DMS114 treated with DMSO at 0.1 percent for 48 hours (cell line): ENCODE results near the gene EXOC6B.
"Not testable (repeated sequence)": the region's sequence is repeated elsewhere in the genome, so short reads cannot be mapped to it uniquely, and the experiment has no call there.

ENCODE experiments used
- DNase-seq: peaks from one replicate; lab custom pipeline; 2025; ENCODE audit not compliant: unreplicated experiment; lab: John Stamatoyannopoulos, UW

EXOC6B gene

DNA sequence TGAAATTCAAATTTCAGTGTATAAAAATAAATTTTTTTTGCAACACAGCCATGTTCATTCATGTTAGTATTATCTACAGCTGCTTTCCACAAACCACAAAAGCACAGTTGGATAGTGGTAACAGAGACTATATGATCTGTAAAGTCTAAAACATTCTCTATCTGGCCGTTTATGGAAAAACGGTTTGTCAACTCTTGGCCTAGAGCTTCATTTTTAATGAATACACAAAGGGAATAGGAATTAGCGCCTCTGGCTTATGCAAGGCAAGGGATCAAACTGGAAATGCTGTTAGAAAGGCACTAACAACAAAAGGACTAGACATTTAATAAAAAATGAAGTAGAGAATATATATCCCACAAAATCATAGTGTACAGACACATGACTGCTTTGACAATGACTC is 211.9 kb downstream of the EXOC6B start:
- no peak for DNase-seq

DNA sequence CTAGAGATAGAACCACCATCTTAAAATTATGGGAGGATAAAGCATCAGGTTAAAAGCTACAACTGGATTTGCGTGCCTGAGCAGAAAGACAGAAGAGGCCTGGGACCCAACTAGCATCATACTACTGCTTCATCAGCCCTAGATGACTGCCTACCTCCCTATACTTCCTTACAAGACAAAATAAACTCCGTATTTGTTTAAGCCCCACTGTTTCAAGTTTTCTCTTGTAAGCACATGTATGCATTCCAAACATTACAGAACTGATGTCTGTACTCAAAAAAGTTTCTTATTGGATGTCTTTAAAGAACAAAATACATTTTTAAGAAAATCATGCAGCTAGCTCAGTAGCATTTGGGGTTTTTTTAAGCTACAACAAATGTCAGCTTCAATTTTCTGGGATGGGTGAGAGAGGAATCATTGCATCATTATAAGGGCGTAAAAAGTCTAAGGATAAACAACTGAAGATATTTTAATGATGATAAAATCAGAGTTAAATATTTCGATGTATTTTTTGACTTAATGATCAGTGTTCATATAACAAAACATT is 213.1 kb downstream of the EXOC6B start:
- no peak for DNase-seq

DNA sequence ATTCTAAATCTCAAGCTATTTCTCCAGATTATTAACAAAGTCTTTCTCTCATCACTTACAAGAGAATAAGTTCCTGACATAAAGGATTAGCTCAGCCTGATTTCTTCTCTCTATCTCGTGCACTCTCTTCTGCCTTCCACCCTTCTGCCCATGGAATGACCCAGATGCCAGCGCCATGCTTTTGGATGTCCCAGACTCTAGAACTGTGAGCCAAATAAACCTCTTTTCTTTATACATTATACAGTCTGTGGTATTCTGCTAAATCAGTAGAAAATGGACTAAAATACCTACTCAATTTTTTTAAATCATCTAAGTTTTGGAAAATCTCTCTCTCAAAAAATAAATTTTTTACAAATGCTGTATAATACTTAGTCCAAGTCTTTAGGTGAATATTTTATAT is 218.6 kb downstream of the EXOC6B start:
- no peak for DNase-seq

DNA sequence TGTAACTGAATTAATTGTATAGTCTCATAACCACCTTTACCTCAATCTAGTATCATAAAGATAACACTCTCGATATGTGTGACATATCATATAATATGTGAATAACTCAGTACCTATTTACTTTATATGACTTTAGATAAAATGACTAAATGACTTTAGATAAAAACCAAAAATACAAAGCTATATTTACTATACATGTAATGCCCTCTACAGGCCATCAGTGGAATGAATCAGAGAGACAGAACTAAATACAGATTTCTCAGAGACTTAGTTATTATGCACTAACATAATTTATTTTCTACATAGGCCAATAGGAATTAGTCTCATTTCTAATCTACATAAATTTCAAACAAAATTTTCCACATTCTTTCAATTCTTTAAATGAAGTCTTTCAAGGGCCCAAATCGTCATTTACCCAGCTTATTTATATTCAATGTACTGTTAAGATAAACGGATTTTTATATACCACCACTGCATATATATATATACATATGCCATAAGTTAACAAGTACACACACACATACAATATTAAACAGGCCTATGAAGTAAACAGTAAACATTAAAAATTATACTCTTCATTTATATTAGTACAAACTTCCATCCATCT is 219.9 kb downstream of the EXOC6B start:
- DNase-seq = peak; percentile 16

DNA sequence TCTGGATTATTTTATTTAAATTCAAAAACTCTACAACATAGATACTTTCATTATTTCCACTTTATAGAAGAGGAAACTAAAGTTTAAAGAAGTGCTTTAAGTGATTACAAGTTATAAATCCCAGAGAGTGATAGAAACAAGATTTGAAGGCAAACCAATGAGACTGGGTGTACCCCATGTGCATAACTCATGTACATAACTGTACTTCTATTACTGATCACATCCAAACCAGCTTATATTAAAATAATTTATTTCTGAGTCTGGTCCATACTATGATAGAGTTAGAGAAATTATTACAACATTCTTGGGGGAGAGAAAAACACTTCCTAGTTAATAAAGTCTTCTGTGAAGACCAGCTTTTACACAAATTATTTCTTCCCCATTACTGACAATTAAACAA is 221.4 kb downstream of the EXOC6B start:
- DNase-seq = no peak

DNA sequence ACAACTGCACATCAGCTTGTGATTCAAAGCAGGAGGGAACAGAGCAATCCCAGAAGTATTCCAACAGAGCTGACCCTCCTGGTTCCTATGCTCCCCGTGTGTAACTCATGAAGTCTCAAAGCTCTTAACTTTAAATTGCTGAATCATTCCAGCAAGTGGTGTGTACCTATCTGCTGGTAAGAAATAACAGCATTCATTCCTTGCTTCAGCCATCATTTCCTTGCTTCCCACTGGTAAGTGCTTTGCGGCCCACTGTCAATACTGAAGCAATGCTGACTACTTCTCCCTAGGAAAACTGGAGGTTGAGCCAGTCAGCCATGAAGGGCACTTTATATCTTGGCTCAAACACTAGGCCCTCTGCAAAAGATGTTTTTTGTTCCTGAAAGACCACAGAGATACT is 222.4 kb downstream of the EXOC6B start:
- DNase-seq = no peak

DNA sequence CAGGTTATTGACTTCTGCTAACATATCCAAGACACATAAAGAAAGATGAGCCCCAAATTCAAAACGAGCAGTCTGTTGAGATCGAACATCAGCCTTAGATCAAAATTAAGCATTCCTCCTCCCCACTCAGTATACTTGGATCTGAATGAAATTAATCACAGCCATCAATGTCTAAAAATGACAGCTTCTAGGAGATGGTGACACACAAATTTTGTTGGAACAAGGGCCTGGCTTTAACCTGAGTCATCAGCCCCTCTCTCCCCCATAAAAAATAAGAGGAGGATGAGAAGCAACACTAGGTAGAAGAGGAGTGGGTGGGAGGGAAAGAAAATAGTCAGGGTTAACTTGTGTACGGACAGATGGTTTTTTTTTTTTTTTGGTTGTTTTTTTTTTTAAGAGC is 223.1 kb downstream of the EXOC6B start:
- DNase-seq = no peak

DNA sequence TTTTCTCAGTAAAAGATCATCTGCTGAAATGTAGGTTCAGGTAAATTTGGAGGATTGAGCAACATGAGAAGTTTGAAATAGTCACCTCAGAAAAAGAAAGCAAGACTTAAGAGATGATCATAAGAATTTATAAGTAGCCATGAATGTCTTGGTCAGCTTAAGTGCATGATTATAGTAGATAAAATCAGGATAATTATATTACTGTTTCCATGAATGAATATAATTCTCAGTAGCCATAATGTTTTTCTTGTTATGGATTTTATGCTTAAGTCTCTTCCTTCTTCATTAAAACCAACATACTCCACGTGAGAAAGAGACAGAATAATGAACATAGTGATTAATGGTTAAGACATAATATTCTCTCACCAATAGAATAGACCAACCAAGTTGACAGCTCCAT is 223.7 kb downstream of the EXOC6B start:
- no peak for DNase-seq

DNA sequence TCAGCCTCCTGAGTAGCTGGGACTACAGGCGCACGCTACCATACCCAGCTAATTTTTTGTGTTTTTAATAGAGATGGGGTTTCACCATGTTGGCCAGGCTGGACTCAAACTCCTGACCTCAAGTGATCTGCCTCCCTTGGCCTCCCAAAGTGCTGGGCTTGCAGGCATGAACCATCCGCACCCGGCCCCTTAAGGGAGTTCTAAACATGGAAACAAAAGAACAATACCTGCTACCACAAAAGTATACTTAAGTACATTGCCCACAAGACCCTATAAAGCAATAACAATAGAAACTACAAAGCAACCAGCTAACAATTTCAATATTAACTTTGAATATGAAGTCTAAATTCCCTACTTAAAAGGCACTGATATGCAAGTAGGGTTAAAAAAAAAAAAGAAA is 242.0 kb downstream of the EXOC6B start:
- not testable (repeated sequence) for DNase-seq

DNA sequence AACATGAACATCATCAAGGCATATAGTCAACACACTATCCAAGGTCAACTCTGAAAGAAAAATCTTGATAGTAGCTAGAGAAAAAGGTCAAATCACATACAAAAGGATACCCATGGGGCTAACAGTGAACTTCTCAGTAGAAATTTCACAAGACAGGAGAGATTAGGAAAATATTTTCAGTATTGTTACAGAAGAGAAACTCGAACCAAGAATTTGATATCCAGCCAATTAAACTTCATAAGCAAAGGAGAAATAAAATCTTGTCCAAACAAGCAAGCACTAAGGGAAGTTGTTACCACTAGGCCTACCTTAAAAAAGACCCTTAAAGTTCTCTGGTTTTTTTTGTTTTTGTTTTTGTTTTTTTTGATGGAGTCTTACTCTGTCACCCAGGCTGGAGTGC is 242.5 kb downstream of the EXOC6B start:
- no peak for DNase-seq

DNA sequence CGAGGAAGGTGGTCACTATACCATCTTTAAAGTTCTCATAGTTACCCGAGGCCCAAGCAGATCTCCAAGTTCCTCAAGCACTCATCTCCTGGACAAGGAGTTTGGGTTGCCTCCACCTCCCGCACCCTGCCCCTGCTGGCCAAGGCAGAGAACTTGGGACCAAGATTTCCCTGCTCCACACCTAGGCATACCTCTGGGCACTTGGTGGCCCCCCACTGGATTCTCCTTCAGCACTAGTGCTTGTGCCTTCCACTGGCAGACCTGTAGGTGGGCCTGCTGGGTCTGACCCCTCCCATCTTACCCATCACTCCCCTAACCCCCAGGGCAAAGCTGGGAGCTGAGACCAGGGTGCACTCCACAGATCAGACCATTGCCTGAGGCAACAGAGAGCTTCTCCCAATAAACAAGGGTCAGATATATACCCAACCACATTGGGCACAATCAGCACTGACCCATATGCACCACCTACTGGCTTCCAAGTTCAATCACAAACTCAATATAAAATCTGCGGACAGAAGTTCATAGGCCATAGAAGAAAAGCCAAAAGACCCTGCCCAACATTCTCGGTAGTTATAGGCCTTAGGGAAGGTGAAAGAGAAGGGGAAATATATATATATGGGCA is 244.2 kb downstream of the EXOC6B start:
- DNase-seq = no peak

DNA sequence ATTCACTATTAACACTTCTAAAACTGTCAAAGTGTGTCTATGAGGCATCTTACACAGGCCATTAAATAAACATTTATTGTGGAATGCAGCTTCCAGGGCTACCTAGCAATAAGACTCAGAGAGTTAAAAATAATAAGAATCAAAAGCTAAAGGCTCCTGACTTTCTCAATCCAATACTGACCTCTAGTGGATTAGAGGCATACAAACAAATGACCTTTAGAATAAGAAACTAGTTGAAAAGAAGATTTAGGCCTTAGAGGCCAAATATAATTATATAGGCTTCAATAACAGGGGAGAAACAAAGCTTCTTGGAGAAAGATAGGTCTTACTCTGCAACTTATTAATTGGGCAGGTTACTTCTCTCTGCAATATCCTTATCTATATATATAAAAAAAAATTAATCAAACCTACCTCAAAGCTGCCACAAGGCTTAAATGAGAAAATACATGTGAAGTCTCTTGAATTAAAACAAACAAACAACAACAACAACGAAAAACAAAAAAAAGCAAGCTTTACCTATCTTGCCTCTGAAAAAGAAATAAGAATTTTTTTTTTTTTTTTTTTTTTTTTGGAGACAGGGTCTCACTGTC is 246.1 kb downstream of the EXOC6B start:
- peak; percentile 52 for DNase-seq

DNA sequence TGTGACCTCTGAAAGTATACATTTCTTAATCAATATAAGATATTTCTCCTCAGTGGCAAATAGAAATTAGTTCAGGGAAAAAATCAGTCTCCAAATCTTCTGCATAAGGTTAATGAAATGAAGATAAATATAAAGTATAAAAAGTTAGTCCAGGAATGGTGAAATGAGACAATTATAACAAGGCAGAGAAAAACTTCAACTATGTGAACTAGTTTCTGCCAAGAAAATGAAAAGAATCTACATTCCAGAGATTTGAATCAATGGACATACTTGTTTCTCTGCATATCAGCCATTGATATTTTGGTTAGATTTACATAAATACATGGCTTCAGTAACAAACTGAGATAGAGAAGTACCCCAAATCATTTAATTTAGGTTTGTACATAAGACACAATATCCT is 249.0 kb downstream of the EXOC6B start:
- DNase-seq = no peak

DNA sequence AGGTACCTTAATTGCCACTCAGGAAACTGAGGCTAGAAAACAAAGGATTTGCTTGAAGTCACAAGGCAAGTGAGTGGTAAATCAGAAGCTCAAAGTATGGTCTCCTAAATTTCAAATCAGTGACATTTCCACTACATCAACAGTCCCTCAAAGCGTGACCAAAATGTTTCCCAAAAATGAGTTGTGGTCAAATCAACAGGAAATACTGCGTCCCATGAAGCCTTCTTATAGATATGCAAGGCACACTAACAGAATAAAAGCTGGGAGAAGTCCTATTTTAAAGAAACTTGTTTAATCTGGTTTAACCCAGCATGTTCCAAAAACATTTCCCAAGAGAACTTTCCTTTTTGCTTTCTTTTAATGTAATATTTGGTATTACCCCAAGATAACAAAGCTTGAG is 249.4 kb downstream of the EXOC6B start:
- no peak for DNase-seq

DNA sequence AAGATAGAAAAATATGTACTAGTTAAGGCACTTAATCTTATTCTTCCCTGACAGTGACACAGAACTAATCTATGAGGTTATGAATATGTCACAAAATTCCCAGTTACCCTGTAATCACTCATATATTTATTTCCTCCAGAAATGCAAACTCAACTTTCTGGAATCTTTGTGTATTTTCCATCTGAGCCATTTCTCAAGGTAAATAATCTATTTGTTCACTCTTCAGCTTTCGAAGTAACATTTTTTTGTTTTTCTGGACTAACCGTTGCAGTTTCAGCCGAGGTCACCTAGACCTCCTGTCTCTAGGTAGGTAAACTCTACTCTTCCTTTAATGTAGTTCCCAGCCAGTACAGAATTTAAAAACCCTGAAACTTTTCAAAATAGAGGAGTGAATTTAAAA is 250.9 kb downstream of the EXOC6B start:
- no peak for DNase-seq

DNA sequence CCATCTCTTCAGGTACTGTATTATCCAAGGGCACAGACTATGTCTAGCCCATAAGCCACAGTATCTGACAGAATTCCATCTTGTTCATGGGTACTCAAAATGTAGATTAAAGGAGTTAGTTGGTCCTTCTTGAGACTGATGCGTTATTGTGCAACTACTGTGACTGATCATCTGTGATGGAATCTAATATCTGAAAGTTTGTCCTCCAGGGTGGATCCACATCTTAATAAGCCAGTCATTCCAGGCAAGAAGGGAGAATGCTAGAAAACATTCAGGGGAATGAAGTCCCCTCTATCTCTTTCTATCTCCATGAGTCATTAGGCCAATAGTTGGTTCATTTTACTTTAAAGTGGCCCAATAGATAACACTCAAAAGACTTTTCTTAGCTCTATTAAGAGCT is 252.6 kb downstream of the EXOC6B start:
- no peak for DNase-seq

DNA sequence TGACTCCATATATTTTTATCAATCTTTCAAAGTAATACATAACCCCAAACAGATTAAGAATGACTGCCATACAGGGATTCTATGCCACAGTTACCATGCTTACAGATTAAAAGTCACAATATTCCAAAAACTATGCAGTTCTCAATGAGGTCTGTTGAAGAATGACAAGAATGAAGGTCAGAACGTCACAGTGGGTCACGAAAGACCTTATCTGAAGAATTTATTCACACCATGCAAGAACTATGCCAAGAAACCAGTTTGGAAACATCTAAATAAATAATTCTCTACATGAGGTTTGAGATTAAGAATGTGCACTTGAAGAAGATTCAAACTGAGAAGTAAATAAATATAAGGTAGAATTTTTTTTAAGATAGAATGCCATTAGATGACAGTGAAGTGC is 253.3 kb downstream of the EXOC6B start:
- no peak for DNase-seq

DNA sequence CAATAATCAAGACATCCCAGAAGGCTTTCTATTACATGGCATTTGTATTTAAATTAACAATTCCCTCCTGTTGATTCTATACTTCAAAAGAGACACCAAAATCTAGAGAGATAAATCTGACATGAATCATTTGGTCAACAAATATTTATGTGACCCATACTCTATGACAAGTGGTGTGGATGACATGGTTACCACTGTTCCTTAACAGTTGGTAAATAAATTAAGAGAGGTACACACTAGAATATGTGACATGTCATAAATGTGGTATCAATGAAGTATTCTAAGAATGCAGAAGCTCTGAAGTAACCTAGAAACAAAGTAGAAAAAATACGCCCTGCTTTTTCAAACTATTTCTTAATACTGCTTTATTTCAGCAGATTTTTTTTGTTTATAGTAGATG is 255.4 kb downstream of the EXOC6B start:
- DNase-seq = no peak

DNA sequence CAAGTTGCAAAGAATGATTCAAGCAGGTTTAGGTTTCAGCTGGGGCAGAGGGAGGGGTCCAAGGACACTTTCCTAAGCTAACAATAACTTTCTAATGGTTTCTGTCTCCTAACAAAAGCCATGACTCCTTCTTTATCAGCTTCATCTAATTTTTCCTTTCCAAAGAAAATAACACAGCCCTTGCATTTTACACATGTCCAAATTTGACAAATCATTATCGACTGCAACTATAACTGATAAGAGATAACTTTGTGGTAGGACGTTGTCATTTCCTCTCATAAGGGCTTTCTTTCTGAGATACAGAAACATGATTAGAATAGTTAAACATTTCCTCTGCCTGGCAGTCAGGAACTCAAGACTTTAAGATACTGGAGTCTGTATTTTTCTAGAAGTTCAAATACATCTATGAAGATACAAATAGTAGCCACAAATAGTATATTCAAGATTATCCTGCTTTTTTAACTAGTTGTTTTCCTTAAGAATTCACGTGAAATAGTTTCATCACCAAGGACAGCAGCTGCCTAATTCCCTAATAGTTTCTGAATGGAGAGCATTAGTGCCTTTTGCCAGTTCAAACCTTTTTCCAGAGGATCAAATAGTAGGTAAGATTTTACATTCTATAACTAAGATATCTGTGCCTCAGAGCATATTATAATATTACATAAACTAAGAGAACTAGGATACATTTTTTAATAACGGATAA is 263.2 kb downstream of the EXOC6B start:
- no peak for DNase-seq

DNA sequence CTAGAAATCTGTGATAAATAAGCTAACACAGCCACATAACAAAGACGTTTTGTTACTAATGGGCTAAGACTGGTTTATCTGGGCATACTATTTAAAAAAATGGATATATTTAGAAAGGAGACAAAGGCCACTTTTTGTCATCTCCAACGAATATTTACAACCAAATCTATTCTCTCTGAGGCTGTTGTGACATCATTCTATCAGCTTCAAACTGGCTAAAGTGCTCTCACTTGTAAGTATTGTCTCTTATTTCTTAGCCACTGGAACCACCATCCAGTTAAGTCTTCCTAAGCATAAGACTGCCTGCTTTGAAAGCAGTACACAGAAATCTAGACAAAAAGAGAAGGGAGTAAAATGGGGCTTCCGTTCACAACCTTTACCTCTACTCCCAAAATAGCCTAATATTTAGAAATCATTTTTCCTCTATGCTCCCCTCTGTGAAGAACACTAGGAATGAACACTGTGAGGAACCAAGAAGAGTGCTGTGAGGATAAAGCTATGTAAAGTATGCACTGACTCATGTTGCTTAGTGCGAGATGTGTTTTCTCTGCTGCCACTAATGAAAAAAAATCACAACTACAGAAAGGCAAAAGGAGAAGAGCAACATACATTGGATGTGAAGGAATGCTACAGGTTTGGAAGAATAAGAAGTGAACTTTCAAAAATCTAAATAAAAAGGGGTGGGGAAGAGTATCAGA is 264.1 kb downstream of the EXOC6B start:
- DNase-seq = no peak

DNA sequence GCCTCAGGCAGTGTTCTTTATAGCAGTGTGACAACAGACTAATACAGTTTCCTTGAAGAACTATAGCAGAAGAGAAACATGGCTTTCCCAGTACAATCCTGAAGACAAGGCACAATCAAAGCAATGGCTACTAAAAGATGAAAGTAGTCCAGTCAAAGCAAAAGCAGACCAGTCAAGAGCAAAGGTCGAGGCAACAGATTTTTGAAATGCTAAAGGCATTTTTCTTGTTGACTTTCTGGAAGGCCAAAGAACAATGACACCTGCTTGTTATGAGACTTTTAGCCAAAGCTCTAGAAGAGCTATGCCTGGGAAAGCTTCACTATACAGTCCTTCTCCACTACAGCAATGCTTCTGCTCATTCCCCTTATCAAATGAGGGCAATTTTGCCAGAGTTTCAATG is 269.9 kb downstream of the EXOC6B start:
- DNase-seq = no peak
